ENCODE data around the gene WDR18.
"Not testable (repeated sequence)": the region's sequence is repeated elsewhere in the genome, so short reads cannot be mapped to it uniquely, and the experiment has no call there.

Gene WDR18

GRCh38 chr19:1019980-1020867 is 36.1 kb downstream of the WDR18 start:
- TF ChIP-seq POLR2AphosphoS5 (IDR thresholded peaks at IDR 0.05; ENCODE audit: borderline replicate concordance, low read depth, low read length): no peak
- no peak for TF ChIP-seq FOXP2 (optimal IDR thresholded peaks at IDR 0.05; ENCODE audit: control extremely low read depth, extremely low read length, insufficient read depth)
- no peak for TF ChIP-seq EZH2 (IDR thresholded peaks at IDR 0.05)
- Histone ChIP-seq H3K36me3 (ENCODE audit: insufficient read depth, low read length) (no peaks in the 10 kb centered on the region), H3K9me3 (ENCODE audit: low read depth, low read length) (no peaks in the 10 kb centered on the region), H3K4me3 (peak overlapping the region; percentile 86), H3K9ac (ENCODE audit: insufficient read length) (peak overlapping the region; percentile 97), H3K27ac (peak overlapping the region; percentile 96)
- no peak for DNase-seq (ENCODE audit: low read depth, low spot score)

GRCh38 chr19:1020868-1021425 is 36.8 kb downstream of the WDR18 start, which contains the start of gene TMEM259:
TSS of gene TMEM259 (minus strand) at chr19:1021123. CDS start at chr19:1020996, 127 bp downstream.
- TF ChIP-seq EZH2 (IDR thresholded peaks at IDR 0.05): no peak
- peak; percentile 79; the same call in 1 of the 2 replicates for TF ChIP-seq POLR2AphosphoS5 (IDR thresholded peaks at IDR 0.05; ENCODE audit: borderline replicate concordance, low read depth, low read length)
- Histone ChIP-seq H3K9me3 (ENCODE audit: low read depth, low read length) (no peaks in the 10 kb centered on the region), H3K36me3 (ENCODE audit: insufficient read depth, low read length) (no peaks in the 10 kb centered on the region), H3K4me3 (peak within 1 kb of the TSS; percentile 86), H3K27ac (peak within 1 kb of the TSS; percentile 96), H3K9ac (ENCODE audit: insufficient read length) (peak within 1 kb of the TSS; percentile 97)
- DNase-seq (ENCODE audit: low read depth, low spot score): peak; percentile 94

- DNase-seq (ENCODE audit: low read depth, low spot score); H3K36me3 ChIP-seq (ENCODE audit: insufficient read depth, low read length); H3K27ac ChIP-seq; H3K4me3 ChIP-seq; H3K9me3 ChIP-seq (ENCODE audit: low read depth, low read length); H3K9ac ChIP-seq (ENCODE audit: insufficient read length): not testable (repeated sequence)
These were observed 39.7 kb downstream of the WDR18 start for GRCh38 chr19:1023883-1024188.

GRCh38 chr19:1025080-1025479 is 40.9 kb downstream of the WDR18 start:
- not testable (repeated sequence) for H3K9ac ChIP-seq (ENCODE audit: insufficient read length); H3K9me3 ChIP-seq (ENCODE audit: low read depth, low read length); DNase-seq (ENCODE audit: low read depth, low spot score); H3K36me3 ChIP-seq (ENCODE audit: insufficient read depth, low read length); H3K27ac ChIP-seq; H3K4me3 ChIP-seq

- Histone ChIP-seq H3K4me3 (peak within 1 kb of the TSS; percentile 95), H3K36me3 (ENCODE audit: insufficient read depth, low read length) (peaks cover 12% of the 10 kb centered on the region), H3K27ac (peak within 1 kb of the TSS; percentile 96), H3K9ac (ENCODE audit: insufficient read length) (peak within 1 kb of the TSS; percentile 99), H3K9me3 (ENCODE audit: low read depth, low read length) (no peaks in the 10 kb centered on the region)
- TF ChIP-seq EZH2 (IDR thresholded peaks at IDR 0.05): no peak
- TF ChIP-seq POLR2AphosphoS5 (IDR thresholded peaks at IDR 0.05; ENCODE audit: borderline replicate concordance, low read depth, low read length): peak; percentile 62; the same call in 1 of the 2 replicates
- no peak for TF ChIP-seq FOXP2 (optimal IDR thresholded peaks at IDR 0.05; ENCODE audit: control extremely low read depth, extremely low read length, insufficient read depth)
- DNase-seq (ENCODE audit: low read depth, low spot score): no peak
These were observed 42.0 kb downstream of the WDR18 start, which contains the start of gene CNN2 for GRCh38 chr19:1025960-1026782. TSS of gene CNN2 (plus strand) at chr19:1026608. CDS start at chr19:1026662, 54 bp downstream.

GRCh38 chr19:1026783-1027649 is 42.9 kb downstream of the WDR18 start:
- Histone ChIP-seq H3K36me3 (ENCODE audit: insufficient read depth, low read length) (peaks cover 16% of the 10 kb centered on the region), H3K9ac (ENCODE audit: insufficient read length) (peak overlapping the region; percentile 99), H3K9me3 (ENCODE audit: low read depth, low read length) (no peaks in the 10 kb centered on the region), H3K27ac (peak overlapping the region; percentile 96), H3K4me3 (peak overlapping the region; percentile 95)
- no peak for DNase-seq (ENCODE audit: low read depth, low spot score)
- TF ChIP-seq EZH2 (IDR thresholded peaks at IDR 0.05) (no peak), FOXP2 (optimal IDR thresholded peaks at IDR 0.05; ENCODE audit: control extremely low read depth, extremely low read length, insufficient read depth) (no peak), POLR2AphosphoS5 (IDR thresholded peaks at IDR 0.05; ENCODE audit: borderline replicate concordance, low read depth, low read length) (0 out of 2 replicates have a peak, but pooled peaks have one; percentile 4)

GRCh38 chr19:1027650-1028061 is 43.5 kb downstream of the WDR18 start:
- no peak for DNase-seq (ENCODE audit: low read depth, low spot score)
- H3K4me3 ChIP-seq: peak overlapping the region; percentile 95

More at GRCh38 chr19:1027650-1028061, 43.5 kb downstream of the WDR18 start:
- TF ChIP-seq POLR2AphosphoS5 (IDR thresholded peaks at IDR 0.05; ENCODE audit: borderline replicate concordance, low read depth, low read length) (no peak), EZH2 (IDR thresholded peaks at IDR 0.05) (no peak), FOXP2 (optimal IDR thresholded peaks at IDR 0.05; ENCODE audit: control extremely low read depth, extremely low read length, insufficient read depth) (no peak)
- H3K27ac ChIP-seq: peak overlapping the region; percentile 96
- peak overlapping the region; percentile 99 for H3K9ac ChIP-seq (ENCODE audit: insufficient read length)
- H3K36me3 ChIP-seq (ENCODE audit: insufficient read depth, low read length): peaks cover 23% of the 10 kb centered on the region
- H3K9me3 ChIP-seq (ENCODE audit: low read depth, low read length): no peaks in the 10 kb centered on the region

Data from SK-N-MC (cell line).